Fibroblast of lung (primary cell): ENCODE data around the gene TACC2. TPM values are rescaled to one million over a fixed set of nuclear protein-coding genes. Genes with fewer than 3 reads are reported as not detected.

Experiments
- DNase-seq, 2 donors: peaks; one replicate each; pipeline versions ENCODE4 v3.0.0 to v3.0.0-alpha.2; 2010; ENCODE audit warnings: low read depth in 2 of 2
- H2AFZ ChIP-seq: 2 replicates; pipeline ENCODE4 v1.5.1; 2012; ENCODE audit warnings: low read length, control low read depth, inconsistent platforms
- H3K27ac ChIP-seq: 2 replicates; pipeline ENCODE4 v1.5.1; 2011; ENCODE audit warnings: low read length, control low read depth; ENCODE audit not compliant: insufficient read depth
- H3K27me3 ChIP-seq: 2 replicates; pipeline ENCODE4 v1.5.1; 2011; ENCODE audit warnings: mild to moderate bottlenecking, low read length; ENCODE audit not compliant: control insufficient read depth, insufficient read depth
- H3K36me3 ChIP-seq: 2 replicates; pipeline ENCODE4 v1.5.1; 2011; ENCODE audit warnings: low read length; ENCODE audit not compliant: control insufficient read depth, insufficient read depth
- H3K4me1 ChIP-seq: 2 replicates; pipeline ENCODE4 v1.5.1; 2011; ENCODE audit warnings: low read length; ENCODE audit not compliant: control insufficient read depth, insufficient read depth; ENCODE audit errors: extremely low read depth
- H3K4me2 ChIP-seq: 2 replicates; pipeline ENCODE4 v1.5.1; 2011; ENCODE audit warnings: low read length, control low read depth; ENCODE audit not compliant: insufficient read depth; ENCODE audit errors: extremely low read depth
- H3K4me3 ChIP-seq, 4 experiments: fragments of 200-600 bp in 1 of 4; sonication (generic) in 1 of 4; replicated peaks in 1 of 4; 2 replicates each; pipeline ENCODE4 v1.5.1; 2011 to 2016; ENCODE audit warnings: low read length in 4 of 4, low read depth in 3 of 4, mild to moderate bottlenecking in 3 of 4, control low read depth in 2 of 4, inconsistent platforms in 1 of 4, mixed read lengths in 1 of 4; ENCODE audit not compliant: insufficient read depth in 1 of 4; ENCODE audit errors: control extremely low read depth in 1 of 4
- H3K79me2 ChIP-seq: 2 replicates; pipeline ENCODE4 v1.5.1; 2012; ENCODE audit warnings: mild to moderate bottlenecking, low read length, inconsistent platforms; ENCODE audit not compliant: control insufficient read depth, insufficient read depth
- H3K9ac ChIP-seq: 2 replicates; pipeline ENCODE4 v1.5.1; 2011; ENCODE audit warnings: mild to moderate bottlenecking, low read length, control low read depth; ENCODE audit not compliant: insufficient read depth
- H3K9me3 ChIP-seq: 2 replicates; pipeline ENCODE4 v1.5.1; 2012; ENCODE audit warnings: low read depth, low read length; ENCODE audit not compliant: control insufficient read depth, insufficient read depth
- H4K20me1 ChIP-seq: 2 replicates; pipeline ENCODE4 v1.5.1; 2011; ENCODE audit warnings: low read length; ENCODE audit not compliant: control insufficient read depth, insufficient read depth; ENCODE audit errors: extremely low read depth
- CTCF ChIP-seq, 2 donors: IDR thresholded peaks in 1 of 2; conservative IDR thresholded peaks in 1 of 2; 1 replicate in 1 of 2; 2 replicates in 1 of 2; pipeline ENCODE4 v1.5.1; 2011 to 2012; ENCODE audit warnings: low read length in 2 of 2, control low read depth in 1 of 2, inconsistent platforms in 1 of 2, low read depth in 1 of 2, mild to moderate bottlenecking in 1 of 2
- EZH2 ChIP-seq: IDR thresholded peaks from 2 replicates; pipeline ENCODE4 v1.5.1; 2012; ENCODE audit warnings: low read length, control low read depth, mild to moderate bottlenecking; ENCODE audit errors: missing control alignments
- polyA plus RNA-seq, 2 donors: library from polyadenylated mRNA; depleted of rRNA in 1 of 2; stranded (reverse) in 1 of 2; unstranded in 1 of 2; fragments of >200 nt; gene quantifications; 2 replicates each; pipeline ENCODE4 v1.2.1, GENCODE V29; 2011 to 2012; ENCODE audit warnings: missing spikeins in 1 of 2
- total RNA-seq: library from RNA; depleted of rRNA; stranded (reverse); fragments of >200 nt; gene quantifications from 2 replicates; pipeline ENCODE4 v1.2.1, GENCODE V29; 2014

TACC2 gene
- total and polyA plus RNA-seq, 2 donors (not counting 1 experiment from before 2014, with no cell fraction given) = 7.6 to 13.0 TPM

GRCh38 chr10:122123186-122123585 is 134.2 kb downstream of the TACC2 start:
- no peak overlapping the region for H2AFZ ChIP-seq
- no peaks in the 10 kb centered on the region for H4K20me1 ChIP-seq
- H3K27ac ChIP-seq = no peak overlapping the region
- H3K4me2 ChIP-seq = no peak overlapping the region
- no peak overlapping the region for H3K9ac ChIP-seq
- H3K9me3 ChIP-seq = no peaks in the 10 kb centered on the region
- no peak for DNase-seq
- H3K36me3 ChIP-seq = no peaks in the 10 kb centered on the region
- peaks cover 21% of the 10 kb centered on the region for H3K79me2 ChIP-seq
- peaks cover 7% of the 10 kb centered on the region for H3K4me1 ChIP-seq
- TF ChIP-seq CTCF (conservative IDR thresholded peaks at IDR 0.05 in 1 of 2, IDR thresholded peaks at IDR 0.05 in 1 of 2; ENCODE audit: low read depth in 1 of 2, low read length in 2 of 2) (no peak), EZH2 (no peak)
- no peak overlapping the region for H3K4me3 ChIP-seq
- no peaks in the 10 kb centered on the region for H3K27me3 ChIP-seq

GRCh38 chr10:122124342-122124741 is 135.4 kb downstream of the TACC2 start:
- TF ChIP-seq EZH2 = no peak
- TF ChIP-seq CTCF (conservative IDR thresholded peaks at IDR 0.05 in 1 of 2, IDR thresholded peaks at IDR 0.05 in 1 of 2; ENCODE audit: low read depth in 1 of 2, low read length in 2 of 2) = no peak
- DNase-seq = no peak
- no peak overlapping the region for H3K4me3 ChIP-seq
- H3K27me3 ChIP-seq = no peaks in the 10 kb centered on the region
- no peaks in the 10 kb centered on the region for H3K9me3 ChIP-seq
- peaks cover 15% of the 10 kb centered on the region for H3K79me2 ChIP-seq
- no peak overlapping the region for H3K4me2 ChIP-seq
- no peak overlapping the region for H3K27ac ChIP-seq
- H3K36me3 ChIP-seq = no peaks in the 10 kb centered on the region
- H2AFZ ChIP-seq = no peak overlapping the region
- H3K9ac ChIP-seq = no peak overlapping the region
- no peaks in the 10 kb centered on the region for H4K20me1 ChIP-seq
- peaks cover 10% of the 10 kb centered on the region for H3K4me1 ChIP-seq

GRCh38 chr10:122124808-122125207 is 135.8 kb downstream of the TACC2 start:
- no peaks in the 10 kb centered on the region for H4K20me1 ChIP-seq
- no peaks in the 10 kb centered on the region for H3K9me3 ChIP-seq
- no peak overlapping the region for H3K9ac ChIP-seq
- H3K27ac ChIP-seq = no peak overlapping the region
- no peak overlapping the region for H3K4me3 ChIP-seq
- peaks cover 14% of the 10 kb centered on the region for H3K79me2 ChIP-seq
- H3K4me1 ChIP-seq = peaks cover 10% of the 10 kb centered on the region
- TF ChIP-seq EZH2 (no peak), CTCF (conservative IDR thresholded peaks at IDR 0.05 in 1 of 2, IDR thresholded peaks at IDR 0.05 in 1 of 2; ENCODE audit: low read depth in 1 of 2, low read length in 2 of 2) (no peak)
- H2AFZ ChIP-seq = no peak overlapping the region
- no peak for DNase-seq
- no peaks in the 10 kb centered on the region for H3K36me3 ChIP-seq
- H3K4me2 ChIP-seq = no peak overlapping the region
- H3K27me3 ChIP-seq = no peaks in the 10 kb centered on the region
